ENCODE data around the gene PKIG. TPM values are rescaled to one million over a fixed set of nuclear protein-coding genes. Genes with fewer than 3 reads are reported as not detected.
"Not testable (repeated sequence)": the region's sequence is repeated elsewhere in the genome, so short reads cannot be mapped to it uniquely, and the experiment has no call there.

PKIG gene
- total RNA-seq, 2 experiments from 2014 or later = 2.9 to 4.1 TPM

DNA sequence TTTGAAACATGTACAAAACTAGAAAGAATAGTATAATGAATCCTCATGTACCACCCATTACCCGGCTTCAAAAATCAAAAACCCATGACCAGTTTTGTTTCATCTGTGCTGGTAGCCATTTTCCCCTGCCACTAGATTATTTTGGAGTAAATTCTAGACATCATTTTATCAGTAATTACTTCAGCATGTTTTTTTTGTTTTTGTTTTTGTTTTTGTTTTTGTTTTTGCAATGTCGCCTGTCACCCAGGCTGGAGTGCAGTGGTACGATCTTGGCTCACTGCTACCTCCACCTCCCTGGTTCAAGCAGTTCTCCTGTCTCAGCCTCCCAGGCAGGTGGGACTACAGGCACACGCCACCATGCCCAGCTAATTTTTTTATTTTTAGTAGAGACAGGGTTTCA lies 8.0 kb upstream of the PKIG start:
- Mint-ChIP-seq H3K4me1 (ENCODE audit: low read depth) (peaks cover 16% of the 10 kb centered on the region), H3K27ac (no peak overlapping the region), H3K4me3 (no peak overlapping the region), H3K27me3 (no peaks in the 10 kb centered on the region), H3K36me3 (no peaks in the 10 kb centered on the region), H3K9me3 (no peaks in the 10 kb centered on the region)
- CTCF ChIA-PET = interaction anchor here (3.0 kb wide), 1 partner anchor 35 kb away, joined by 15 read pairs; no protein-coding TSS in a partner anchor
- DNase-seq = no peak
- POLR2A ChIA-PET = no interaction called here
- intact Hi-C loops (cut with micrococcal nuclease) = no loop called here

GRCh38 chr20:44576297-44576696 lies 6.1 kb upstream of the PKIG start:
- H3K4me3 Mint-ChIP-seq = no peak overlapping the region
- ChIA-PET POLR2A (no interaction called here), CTCF (interaction anchor here (0.6 to 3.0 kb wide), 5 partner anchors 10 to 874 kb away, joined by 3 to 15 read pairs (median 5); no protein-coding TSS in a partner anchor)
- peaks cover 15% of the 10 kb centered on the region for H3K4me1 Mint-ChIP-seq (ENCODE audit: low read depth)
- peak; percentile 16 for DNase-seq
- intact Hi-C loops (cut with micrococcal nuclease) = loop anchor here (2.0 kb wide), 1 partner anchor 23 kb away; no protein-coding TSS in a partner anchor
- no peaks in the 10 kb centered on the region for H3K9me3 Mint-ChIP-seq
- H3K27me3 Mint-ChIP-seq = no peaks in the 10 kb centered on the region
- H3K36me3 Mint-ChIP-seq = no peaks in the 10 kb centered on the region
- H3K27ac Mint-ChIP-seq = no peak overlapping the region

GRCh38 chr20:44579313-44580081 lies 2.9 kb upstream of the PKIG start:
- ChIA-PET CTCF (no interaction called here), POLR2A (no interaction called here)
- Mint-ChIP-seq H3K27me3 (peaks cover 3% of the 10 kb centered on the region), H3K4me3 (no peak overlapping the region), H3K9me3 (no peaks in the 10 kb centered on the region), H3K36me3 (no peaks in the 10 kb centered on the region), H3K4me1 (ENCODE audit: low read depth) (peaks cover 17% of the 10 kb centered on the region), H3K27ac (no peak overlapping the region)
- DNase-seq = no peak
- intact Hi-C loops (cut with micrococcal nuclease) = no loop called here

GRCh38 chr20:44580581-44581268 lies 1.7 kb upstream of the PKIG start:
- H3K27me3 Mint-ChIP-seq = peaks cover 3% of the 10 kb centered on the region
- no peak overlapping the region for H3K27ac Mint-ChIP-seq
- intact Hi-C loops (cut with micrococcal nuclease) = no loop called here
- CTCF ChIA-PET = interaction anchor here (1.0 kb wide), 1 partner anchor 197 kb away, joined by 3 read pairs; no protein-coding TSS in a partner anchor
- peaks cover 20% of the 10 kb centered on the region for H3K4me1 Mint-ChIP-seq (ENCODE audit: low read depth)
- POLR2A ChIA-PET = no interaction called here
- H3K4me3 Mint-ChIP-seq = no peak overlapping the region
- H3K9me3 Mint-ChIP-seq = no peaks in the 10 kb centered on the region
- peak; percentile 20 for DNase-seq
- H3K36me3 Mint-ChIP-seq = no peaks in the 10 kb centered on the region

- POLR2A ChIA-PET = no interaction called here
- peaks cover 19% of the 10 kb centered on the region for H3K4me1 Mint-ChIP-seq (ENCODE audit: low read depth)
- no peak overlapping the region for H3K27ac Mint-ChIP-seq
Observed at GRCh38 chr20:44581515-44581914, 864 bp upstream of the PKIG start.

DNA sequence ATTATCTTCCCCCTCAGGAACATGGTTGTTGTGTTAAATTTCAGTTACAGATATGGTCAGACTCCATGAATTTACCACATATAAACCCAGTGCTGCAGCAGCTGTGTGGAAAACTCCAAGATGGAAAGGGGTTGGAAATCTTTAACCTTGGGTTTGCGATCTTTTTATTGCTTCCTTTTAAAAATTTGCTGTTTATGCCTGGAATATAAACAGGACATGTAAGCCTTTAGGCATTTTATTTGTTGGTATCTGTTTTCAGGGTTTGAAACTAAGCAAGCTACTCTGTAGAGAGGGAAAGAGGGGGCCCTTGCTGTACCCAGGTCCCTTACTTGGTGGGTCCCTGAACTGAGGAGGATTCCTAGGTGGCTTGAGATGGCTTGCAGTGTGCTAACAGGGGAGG lies 778 bp downstream of the PKIG start:
- Mint-ChIP-seq H3K27ac (no peak overlapping the region), H3K27me3 (peaks cover 3% of the 10 kb centered on the region), H3K36me3 (no peaks in the 10 kb centered on the region), H3K4me1 (ENCODE audit: low read depth) (peaks cover 11% of the 10 kb centered on the region), H3K9me3 (no peaks in the 10 kb centered on the region), H3K4me3 (no peak overlapping the region)
- ChIA-PET POLR2A (no interaction called here), CTCF (interaction anchor here (0.6 kb wide), 1 partner anchor 304 kb away, joined by 3 read pairs; no protein-coding TSS in a partner anchor)
- intact Hi-C loops (cut with micrococcal nuclease) = no loop called here
- DNase-seq = no peak

More at GRCh38 chr20:44581515-44581914, 864 bp upstream of the PKIG start:
- intact Hi-C loops (cut with micrococcal nuclease) = no loop called here
- DNase-seq = no peak
- Mint-ChIP-seq H3K27me3 (peaks cover 3% of the 10 kb centered on the region), H3K9me3 (no peaks in the 10 kb centered on the region), H3K36me3 (no peaks in the 10 kb centered on the region), H3K4me3 (no peak overlapping the region)
- CTCF ChIA-PET = interaction anchor here (1.0 kb wide), 1 partner anchor 197 kb away, joined by 3 read pairs; no protein-coding TSS in a partner anchor

DNA sequence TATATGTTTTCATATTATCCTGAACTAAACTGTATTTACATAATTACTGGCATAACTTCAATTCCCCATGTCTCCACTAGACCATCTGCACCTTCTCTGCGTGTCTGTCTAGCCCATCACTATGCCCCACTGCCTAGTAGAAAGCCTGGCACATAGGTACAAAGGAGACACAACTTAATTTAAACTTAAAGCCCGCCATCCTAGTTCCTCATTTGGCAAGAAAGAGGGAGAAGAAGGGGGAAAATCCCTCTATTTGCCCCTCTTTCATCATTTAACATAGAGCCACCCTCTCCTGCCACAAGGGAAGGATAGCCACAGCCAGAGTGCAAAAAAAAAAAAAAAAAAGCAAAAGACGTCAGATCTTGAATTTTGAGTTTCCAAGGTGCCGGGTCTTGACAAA lies 1.8 kb downstream of the PKIG start:
- no peak overlapping the region for H3K4me3 Mint-ChIP-seq
- POLR2A ChIA-PET = no interaction called here
- no peak overlapping the region for H3K27ac Mint-ChIP-seq
- H3K9me3 Mint-ChIP-seq = no peaks in the 10 kb centered on the region
- no peak for DNase-seq
- intact Hi-C loops (cut with micrococcal nuclease) = no loop called here
- CTCF ChIA-PET = no interaction called here
- H3K4me1 Mint-ChIP-seq (ENCODE audit: low read depth) = peaks cover 11% of the 10 kb centered on the region
- H3K36me3 Mint-ChIP-seq = no peaks in the 10 kb centered on the region
- peaks cover 3% of the 10 kb centered on the region for H3K27me3 Mint-ChIP-seq

GRCh38 chr20:44585057-44585963 lies 2.9 kb downstream of the PKIG start:
- no peak for DNase-seq
- intact Hi-C loops (cut with micrococcal nuclease) = no loop called here
- ChIA-PET CTCF (interaction anchor here (0.7 to 1.3 kb wide), 3 partner anchors 9 to 101 kb away, joined by 3 to 6 read pairs (median 4); no protein-coding TSS in a partner anchor), POLR2A (interaction anchor here (0.7 kb wide), 1 partner anchor 84 kb away, joined by 3 read pairs; no protein-coding TSS in a partner anchor)
- peaks cover 3% of the 10 kb centered on the region for H3K27me3 Mint-ChIP-seq
- peaks cover 11% of the 10 kb centered on the region for H3K4me1 Mint-ChIP-seq (ENCODE audit: low read depth)
- no peak overlapping the region for H3K27ac Mint-ChIP-seq
- no peaks in the 10 kb centered on the region for H3K36me3 Mint-ChIP-seq
- H3K9me3 Mint-ChIP-seq = no peaks in the 10 kb centered on the region
- no peak overlapping the region for H3K4me3 Mint-ChIP-seq

DNA sequence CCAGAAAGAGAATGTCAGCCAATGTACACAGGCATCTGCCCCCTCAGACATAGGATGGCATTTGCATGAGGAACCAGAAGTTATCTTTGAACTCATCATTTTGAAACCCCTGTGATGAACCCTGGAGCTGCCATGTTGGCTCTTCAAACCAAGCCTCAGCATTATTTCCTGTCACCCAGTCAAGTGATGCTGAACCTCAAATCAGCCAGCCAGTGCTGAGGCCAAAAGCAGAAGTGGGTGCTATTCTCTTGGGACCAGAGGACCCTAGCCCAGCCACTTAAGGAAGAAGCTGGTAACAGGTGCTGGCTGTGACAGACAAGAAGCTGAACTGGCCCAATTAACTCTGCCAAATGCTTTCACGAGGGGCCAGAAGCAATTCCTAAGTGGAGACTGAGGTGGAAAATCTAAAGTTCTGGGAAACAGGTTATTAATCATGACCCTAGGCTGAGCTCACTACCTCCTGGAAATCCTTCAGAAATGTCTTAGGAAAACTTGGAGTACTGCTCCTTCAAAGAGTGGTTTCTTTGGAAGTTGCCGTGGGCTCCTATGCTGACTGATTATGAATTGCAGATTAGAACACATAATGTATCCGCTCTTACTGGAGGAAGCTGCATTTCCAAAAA lies 4.0 kb downstream of the PKIG start:
- no peak overlapping the region for H3K27ac Mint-ChIP-seq
- CTCF ChIA-PET = interaction anchor here (0.7 to 1.3 kb wide), 3 partner anchors 10 to 99 kb away, joined by 3 to 6 read pairs (median 4); no protein-coding TSS in a partner anchor
- no peaks in the 10 kb centered on the region for H3K36me3 Mint-ChIP-seq
- intact Hi-C loops (cut with micrococcal nuclease) = no loop called here
- DNase-seq = no peak
- peaks cover 3% of the 10 kb centered on the region for H3K27me3 Mint-ChIP-seq
- POLR2A ChIA-PET = interaction anchor here (0.7 kb wide), 1 partner anchor 85 kb away, joined by 3 read pairs; no protein-coding TSS in a partner anchor
- no peaks in the 10 kb centered on the region for H3K9me3 Mint-ChIP-seq
- H3K4me1 Mint-ChIP-seq (ENCODE audit: low read depth) = peaks cover 11% of the 10 kb centered on the region
- H3K4me3 Mint-ChIP-seq = no peak overlapping the region

DNA sequence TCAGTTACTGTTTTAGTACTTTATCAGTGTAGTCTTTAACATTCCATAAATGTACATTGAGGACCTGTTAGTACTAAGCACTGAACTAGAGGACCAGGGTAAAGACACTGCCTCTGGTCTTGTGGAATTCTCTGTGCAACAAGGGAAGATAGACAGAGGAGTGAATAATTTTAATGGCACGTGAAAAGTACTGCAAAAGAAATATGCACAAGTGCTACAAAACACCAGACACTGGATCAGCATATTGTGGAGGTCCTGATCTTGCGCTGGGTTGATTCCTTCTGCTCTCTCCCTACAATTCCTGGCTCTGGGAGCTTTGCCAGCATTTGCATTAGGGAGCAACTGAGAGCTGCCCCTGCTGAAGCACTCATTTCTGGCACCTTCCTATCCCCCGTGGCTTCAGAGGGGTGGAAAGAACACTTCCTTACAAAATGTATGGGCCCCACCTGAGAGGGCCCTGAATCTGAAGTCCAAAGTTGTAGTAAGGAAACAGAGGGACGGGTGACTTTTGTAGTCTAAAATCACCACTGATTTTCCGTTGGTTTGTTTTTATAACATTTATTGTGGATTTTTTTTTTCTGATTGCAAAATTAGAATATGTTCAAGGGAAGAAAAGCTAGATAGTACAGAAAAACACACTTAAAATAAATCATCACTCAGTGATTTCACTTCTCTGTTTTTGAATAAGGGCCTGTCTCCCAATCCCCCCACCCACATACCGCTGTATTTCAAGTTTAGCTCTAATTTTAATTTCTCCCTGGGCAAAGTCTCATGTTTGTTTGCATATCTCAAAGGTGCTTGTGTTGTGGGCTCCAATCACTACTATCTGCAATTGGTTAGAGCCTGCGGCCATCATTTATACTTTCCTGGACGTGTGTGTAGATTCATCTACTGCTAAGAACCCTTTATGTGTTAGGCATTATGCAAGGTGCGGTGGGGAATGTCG lies 4.9 kb downstream of the PKIG start:
- Mint-ChIP-seq H3K9me3 (no peaks in the 10 kb centered on the region), H3K27me3 (no peaks in the 10 kb centered on the region), H3K4me1 (ENCODE audit: low read depth) (peaks cover 10% of the 10 kb centered on the region), H3K4me3 (no peak overlapping the region), H3K27ac (no peak overlapping the region), H3K36me3 (no peaks in the 10 kb centered on the region)
- intact Hi-C loops (cut with micrococcal nuclease) = no loop called here
- CTCF ChIA-PET = no interaction called here
- POLR2A ChIA-PET = interaction anchor here (0.7 kb wide), 1 partner anchor 729 kb away, joined by 3 read pairs; no protein-coding TSS in a partner anchor
- no peak for DNase-seq

DNA sequence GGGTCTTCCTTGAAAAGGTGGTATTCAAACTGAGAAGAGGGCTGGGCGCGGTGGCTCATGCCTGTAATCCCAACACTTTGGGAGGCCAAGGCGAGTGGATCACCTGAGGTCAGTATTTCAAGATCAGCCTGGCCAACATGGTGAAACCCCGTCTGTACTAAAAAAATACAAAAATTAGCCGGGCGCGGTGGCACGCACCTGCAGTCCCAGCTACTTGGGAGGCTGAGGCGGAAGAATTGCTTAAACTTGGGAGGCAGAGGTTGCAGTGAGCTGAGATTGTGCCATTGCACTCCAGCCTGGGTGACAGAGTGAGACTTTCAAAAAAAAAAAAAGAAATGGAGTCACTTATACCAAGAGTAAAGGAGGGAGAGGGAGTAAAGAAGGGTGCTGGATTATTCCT lies 5.9 kb downstream of the PKIG start:
- H3K27ac Mint-ChIP-seq; CTCF ChIA-PET; H3K4me1 Mint-ChIP-seq (ENCODE audit: low read depth); H3K27me3 Mint-ChIP-seq; H3K36me3 Mint-ChIP-seq; H3K9me3 Mint-ChIP-seq; DNase-seq; POLR2A ChIA-PET; H3K4me3 Mint-ChIP-seq; intact Hi-C loops (cut with micrococcal nuclease): not testable (repeated sequence)

Data from activated CD4-positive, alpha-beta memory T cell treated with anti-CD3 and anti-CD28 coated beads for 36 hours (primary cell).